CD4-positive, alpha-beta T cell treated with Interferon gamma for 1 hour (primary cell): ENCODE measurements around the gene INPP4A.

Experiments used
- DNase-seq: peaks from one replicate; pipeline ENCODE4 v3.0.0-alpha.2; 2020

The INPP4A gene

DNA sequence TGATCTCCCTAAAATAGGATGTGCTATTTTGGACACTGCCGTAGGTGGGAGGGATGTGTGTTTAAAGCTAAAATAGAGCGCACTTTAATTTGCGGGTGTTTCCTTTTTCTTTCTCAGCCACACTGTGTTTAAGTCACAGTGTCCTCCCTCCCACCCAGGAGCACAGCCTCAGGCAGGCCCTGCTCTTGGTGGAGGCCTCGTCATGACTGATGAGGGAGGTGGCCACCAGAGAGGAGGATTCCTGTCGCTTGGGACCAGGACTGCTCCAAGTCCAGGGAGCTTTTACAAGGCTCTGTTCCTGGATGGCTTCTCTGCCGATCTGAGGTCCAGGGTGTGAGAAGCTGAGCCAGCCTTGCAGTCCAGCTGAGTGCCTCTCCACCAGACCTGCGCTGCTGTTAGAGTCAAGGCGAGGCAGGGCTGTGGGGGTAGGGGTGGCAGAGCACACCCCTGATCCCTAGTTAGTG, 33.5 kb downstream of the INPP4A start:
- no peak for DNase-seq

DNA sequence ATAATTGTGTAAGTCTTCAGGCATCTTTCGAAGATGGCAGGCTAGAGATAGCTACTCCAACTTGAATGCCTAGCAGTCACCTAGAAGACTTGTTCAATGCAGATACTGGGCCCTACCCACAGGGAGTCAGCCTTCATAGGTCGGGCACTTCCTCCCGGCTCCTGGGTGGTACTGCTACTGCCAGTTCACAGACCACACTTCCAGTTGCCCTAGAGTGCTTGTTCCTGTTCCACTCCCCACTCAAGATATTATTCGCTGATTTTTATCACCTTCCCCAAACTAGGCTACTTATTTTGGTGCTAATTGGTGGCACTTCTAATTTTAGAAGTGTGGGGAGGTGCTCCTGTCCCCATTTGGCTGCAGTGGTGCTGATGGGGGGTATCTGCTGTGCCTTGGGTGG, 34.2 kb downstream of the INPP4A start:
- DNase-seq: peak; percentile 37

DNA sequence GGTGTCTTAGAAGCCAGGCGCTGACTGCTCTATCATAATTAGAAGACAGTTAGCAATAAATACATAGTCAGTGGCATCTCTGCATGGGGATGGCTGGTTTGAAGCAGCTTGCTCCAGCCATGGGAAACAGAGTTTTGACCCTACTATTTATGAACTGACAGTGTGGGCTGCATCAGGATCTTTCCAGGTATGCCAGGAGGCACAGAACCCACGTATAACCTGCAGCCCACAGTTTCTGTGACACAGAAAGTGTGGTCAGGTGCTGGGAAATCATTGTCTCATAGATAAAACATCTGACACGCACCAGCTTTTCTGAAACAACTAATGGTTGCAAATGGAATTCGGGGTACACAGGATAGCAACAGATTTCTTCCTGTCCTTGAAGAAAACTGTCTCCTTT, 34.7 kb downstream of the INPP4A start:
- no peak for DNase-seq

GRCh38 chr2:98479959-98480524, 35.4 kb downstream of the INPP4A start:
- DNase-seq: no peak

DNA sequence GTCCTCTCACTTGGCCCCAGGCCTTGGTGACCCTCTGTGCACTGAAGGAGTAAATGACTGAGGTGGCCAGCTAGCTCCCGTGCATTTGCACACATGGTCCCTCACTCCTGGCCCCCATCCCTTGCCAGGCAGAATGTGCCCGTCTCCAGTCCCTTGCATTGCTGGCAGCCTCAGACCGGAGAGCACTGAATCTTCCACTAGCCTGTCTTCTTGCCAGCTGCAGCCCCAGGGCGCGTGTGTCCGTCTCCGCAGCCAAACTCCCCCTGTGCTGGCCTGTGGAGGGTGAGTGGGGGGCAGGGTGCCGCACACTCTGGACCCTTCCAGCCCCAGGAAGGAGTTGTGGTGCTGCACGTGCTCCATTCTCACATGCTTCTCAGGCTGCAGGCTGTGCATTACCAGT, 35.9 kb downstream of the INPP4A start:
- DNase-seq: no peak

DNA sequence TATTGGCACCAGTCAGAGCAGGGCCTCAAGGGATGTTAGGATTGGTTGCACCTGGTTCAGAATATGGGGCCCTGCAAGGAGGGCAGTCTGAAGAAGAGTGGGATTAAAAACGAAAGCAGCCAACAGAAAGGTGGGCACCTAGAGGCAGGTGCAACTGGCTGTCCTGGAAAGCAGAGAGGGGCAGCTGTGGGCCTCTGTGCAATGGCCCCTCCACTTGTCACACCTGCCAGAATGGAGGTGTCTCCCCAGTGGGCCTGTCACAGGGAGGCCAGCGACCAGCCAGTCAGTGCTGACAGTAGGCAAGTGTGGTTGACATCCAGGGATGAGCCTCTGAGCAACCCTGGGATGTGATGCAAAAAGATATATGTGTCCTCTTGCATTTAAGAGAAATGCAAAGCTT, 37.7 kb downstream of the INPP4A start:
- DNase-seq: no peak

GRCh38 chr2:98483257-98483861, 38.7 kb downstream of the INPP4A start:
- DNase-seq: no peak

GRCh38 chr2:98484121-98484557, 39.5 kb downstream of the INPP4A start:
- DNase-seq: no peak

- no peak for DNase-seq
Measured at GRCh38 chr2:98484652-98485452, 40.2 kb downstream of the INPP4A start.

DNA sequence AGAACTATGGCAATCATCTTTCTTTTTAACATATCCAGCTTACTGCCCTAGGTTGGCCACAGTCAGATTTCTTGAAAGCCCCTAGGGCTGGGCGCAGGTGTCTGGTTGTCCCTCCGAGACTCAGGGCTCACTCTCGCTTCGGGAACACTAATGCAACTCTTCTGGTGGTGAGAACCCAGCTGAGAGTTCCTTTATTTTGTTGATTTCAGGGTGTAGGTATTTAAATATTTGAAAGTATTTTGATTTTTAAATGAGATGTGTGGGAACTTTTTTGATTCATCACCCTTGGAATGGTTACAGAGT, 40.7 kb downstream of the INPP4A start:
- no peak for DNase-seq

- DNase-seq: no peak
Measured at GRCh38 chr2:98486374-98486981, 41.8 kb downstream of the INPP4A start.

- DNase-seq: no peak
Measured at GRCh38 chr2:98487101-98487805, 42.6 kb downstream of the INPP4A start.

- DNase-seq: peak; percentile 45
Measured at GRCh38 chr2:98487806-98488189, 43.1 kb downstream of the INPP4A start.

GRCh38 chr2:98488252-98488651, 43.6 kb downstream of the INPP4A start:
- no peak for DNase-seq

DNA sequence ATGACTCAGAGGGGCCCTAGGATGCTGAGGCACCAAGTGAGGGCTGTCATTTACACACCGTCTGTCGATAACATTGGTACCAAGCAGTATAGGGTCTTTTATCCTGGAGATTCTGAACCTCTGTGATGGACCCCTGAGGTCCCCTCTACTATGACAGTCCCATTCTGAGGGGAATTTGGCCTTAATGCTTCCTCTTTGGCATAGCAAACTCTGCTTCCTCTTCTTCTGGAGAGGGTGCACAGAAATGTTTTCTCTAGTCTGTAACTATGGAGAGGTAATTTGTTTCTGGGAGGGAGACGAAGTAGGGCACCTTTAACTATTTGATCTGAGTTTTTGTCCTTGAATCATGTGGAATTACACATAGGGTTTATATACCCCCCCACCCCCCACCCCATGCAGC, 44.8 kb downstream of the INPP4A start:
- no peak for DNase-seq

DNA sequence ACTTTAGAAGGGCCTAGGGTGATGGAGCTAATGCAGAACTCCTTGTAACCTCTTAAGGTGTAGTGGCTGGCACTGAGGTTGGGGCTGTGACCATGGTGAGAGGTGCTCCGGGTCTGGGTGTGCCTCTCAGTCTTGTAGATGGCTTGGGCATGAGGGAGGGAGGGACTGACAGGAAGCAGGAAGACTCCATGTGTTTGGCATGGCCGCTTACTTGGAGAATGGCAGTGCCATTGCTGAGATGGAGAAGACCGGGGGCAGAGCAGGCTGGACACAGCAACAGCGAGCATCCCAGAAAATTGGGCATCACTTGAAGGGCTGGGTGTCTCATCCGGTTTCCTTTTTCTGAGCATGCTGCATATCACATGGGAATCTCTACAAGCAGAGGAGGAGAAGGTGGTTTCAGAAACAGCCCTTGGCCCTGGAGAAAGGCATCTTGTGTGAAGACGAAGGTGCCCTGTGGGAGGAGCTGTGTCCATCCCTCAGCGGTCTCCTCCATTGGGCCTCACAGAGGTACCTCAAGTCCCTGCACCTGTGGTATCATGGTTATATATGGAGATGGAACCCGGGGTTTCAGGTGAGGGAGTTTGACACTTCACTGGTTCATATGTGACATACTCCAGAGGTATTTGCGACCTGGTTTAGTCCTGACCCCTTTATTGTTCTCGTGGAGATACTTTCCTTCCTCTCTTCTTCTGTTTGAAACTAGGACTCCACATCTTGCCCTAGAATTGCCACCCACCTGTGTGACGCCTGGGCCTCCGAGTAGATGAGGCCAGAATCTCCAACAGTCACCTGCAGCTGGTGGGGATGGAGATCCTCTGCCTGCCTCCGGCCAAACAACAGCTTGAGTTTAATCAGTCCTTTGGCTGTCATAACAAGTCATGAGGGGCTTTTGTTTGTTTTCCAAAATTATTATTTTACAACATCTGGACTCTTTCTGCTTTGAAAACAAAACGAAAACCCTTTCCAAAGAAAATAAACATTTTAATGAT, 45.6 kb downstream of the INPP4A start:
- no peak for DNase-seq

DNA sequence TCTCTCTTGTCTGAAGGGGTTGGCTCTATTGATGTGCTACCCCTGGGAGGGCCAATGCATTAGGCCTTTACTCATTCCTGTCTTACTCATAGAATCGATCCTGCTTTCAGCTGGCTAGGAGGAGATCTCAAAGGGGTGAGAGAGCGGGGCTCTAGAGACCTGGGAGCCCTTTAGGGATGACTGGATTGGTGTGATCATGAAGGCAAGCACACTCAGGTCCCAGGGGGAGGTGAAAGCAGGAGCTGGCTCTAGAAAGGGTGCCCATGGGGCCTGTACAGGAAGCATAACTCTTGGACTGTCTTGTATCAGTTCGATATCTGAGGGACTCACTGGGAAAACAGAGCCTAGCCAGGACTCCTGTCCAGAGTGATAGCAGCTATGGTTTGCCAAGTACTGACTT, 47.8 kb downstream of the INPP4A start:
- DNase-seq: no peak

DNA sequence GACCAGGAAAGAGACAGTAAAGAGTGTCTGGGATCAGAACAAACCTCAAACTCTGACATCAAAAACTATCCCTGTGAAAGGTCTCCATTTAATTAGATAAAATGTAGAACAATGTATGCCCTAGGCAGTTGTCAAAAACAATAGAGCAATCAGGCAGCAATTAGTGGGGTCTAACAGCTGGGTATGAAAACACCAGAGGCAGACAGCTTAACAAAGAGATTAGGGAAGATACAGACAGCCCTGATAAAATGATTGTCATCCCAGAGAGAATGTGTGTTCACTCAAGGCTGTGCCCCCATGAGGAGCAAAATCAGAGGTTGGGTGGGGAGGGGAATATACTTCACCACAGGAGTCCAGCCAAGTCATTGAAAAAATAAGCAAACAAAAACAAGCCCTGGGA, 50.0 kb downstream of the INPP4A start:
- DNase-seq: no peak

DNA sequence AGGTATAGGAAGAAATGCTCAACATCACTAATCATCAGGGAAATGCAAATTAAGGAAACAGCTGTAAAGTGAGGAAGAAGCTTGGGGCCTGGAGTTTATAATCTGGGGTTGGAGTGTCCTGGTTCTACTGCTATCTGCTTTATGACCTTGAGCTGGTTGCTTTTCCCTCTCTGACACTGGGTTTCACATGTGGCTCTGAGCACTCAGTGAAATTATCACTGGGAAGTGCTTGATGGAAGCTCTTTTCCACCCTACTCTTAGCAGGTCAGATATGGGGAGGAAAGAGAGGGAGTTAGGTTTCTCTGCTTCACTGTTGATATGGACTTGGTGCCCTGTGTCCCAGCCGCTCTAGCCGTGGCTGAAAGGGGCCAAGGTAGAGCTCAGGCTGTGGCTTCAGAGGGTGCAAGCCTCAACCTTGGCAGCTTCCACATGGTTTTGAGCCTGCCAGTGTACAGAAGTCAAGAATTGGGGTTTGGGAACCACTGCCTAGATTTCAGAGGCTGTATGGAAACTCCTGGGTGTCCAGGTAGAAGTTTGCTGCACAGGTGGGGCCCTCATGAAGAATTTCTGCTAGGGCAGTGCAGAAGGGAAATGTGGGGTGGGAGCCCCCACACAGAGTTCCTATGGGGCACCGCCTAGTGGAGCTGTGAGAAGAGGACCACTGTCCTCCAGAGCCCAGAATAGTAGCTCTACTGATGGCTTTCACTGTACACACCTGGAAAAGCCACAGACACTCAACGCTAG, 52.3 kb downstream of the INPP4A start:
- no peak for DNase-seq

- no peak for DNase-seq
Measured at GRCh38 chr2:98498703-98499440, 54.2 kb downstream of the INPP4A start.

DNA sequence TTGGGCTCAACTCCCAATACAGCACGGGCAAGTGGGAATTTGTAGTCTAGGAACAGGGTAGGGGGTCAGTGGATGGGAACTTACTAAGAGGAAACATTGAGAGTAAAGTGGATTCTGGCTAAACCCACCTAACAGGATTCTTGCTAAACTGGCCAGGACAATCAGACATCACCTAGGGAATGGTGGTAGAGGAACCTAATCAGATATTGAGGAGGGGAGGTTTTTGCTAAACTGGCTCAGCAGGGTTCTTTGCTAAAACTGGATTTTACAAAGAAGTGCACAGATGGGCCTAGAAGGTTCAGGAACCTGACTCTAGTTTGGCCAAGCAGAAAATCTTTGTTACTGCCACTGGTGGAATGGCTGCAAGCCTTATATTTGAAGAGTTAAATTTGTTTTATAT, 55.9 kb downstream of the INPP4A start:
- DNase-seq: no peak
